CD4-positive, alpha-beta T cell treated with Interleukin-1 beta for 1 hour (primary cell): Measurements from ENCODE around the gene KRTAP4-11.
"Not testable (repeated sequence)": the region's sequence is repeated elsewhere in the genome, so short reads cannot be mapped to it uniquely, and the experiment has no call there.

Experiments used
- DNase-seq, 2 donors: peaks; one replicate each; pipeline ENCODE4 v3.0.0-alpha.2; 2020 to 2022

KRTAP4-11 gene

GRCh38 chr17:41123292-41123990 lies 5.3 kb upstream of the KRTAP4-11 start:
- not testable (repeated sequence) for DNase-seq

- DNase-seq: no peak
Observed at GRCh38 chr17:41121742-41122141, 3.6 kb upstream of the KRTAP4-11 start.

GRCh38 chr17:41119696-41120690 lies 1.8 kb upstream of the KRTAP4-11 start:
- peak in 1 of 2 donors; percentile 13 for DNase-seq

- DNase-seq: no peak
Observed at GRCh38 chr17:41118721-41119120, 548 bp upstream of the KRTAP4-11 start.

GRCh38 chr17:41116297-41116696 lies 1.9 kb downstream of the KRTAP4-11 start:
- peak in 1 of 2 donors; percentile 52 for DNase-seq

- no peak for DNase-seq
Observed at GRCh38 chr17:41111151-41111885, 6.9 kb downstream of the KRTAP4-11 start.

GRCh38 chr17:41108728-41109386 lies 9.3 kb downstream of the KRTAP4-11 start:
- DNase-seq: not testable (repeated sequence)

- DNase-seq: no peak
Observed at GRCh38 chr17:41107941-41108450, 10.2 kb downstream of the KRTAP4-11 start.

GRCh38 chr17:41105347-41105746 lies 12.8 kb downstream of the KRTAP4-11 start, which contains the start of gene KRTAP4-9:
TSS of gene KRTAP4-9 (plus strand) at chr17:41105389. CDS start at chr17:41105389, 0 bp downstream.
- DNase-seq: not testable (repeated sequence)

GRCh38 chr17:41104386-41105038 lies 13.7 kb downstream of the KRTAP4-11 start:
- DNase-seq: not testable (repeated sequence)

- DNase-seq: no peak
Observed at GRCh38 chr17:41103896-41104295, 14.3 kb downstream of the KRTAP4-11 start.

- DNase-seq: no peak
Observed at GRCh38 chr17:41101586-41102259, 16.4 kb downstream of the KRTAP4-11 start, which contains the start of gene KRTAP4-16. TSS of gene KRTAP4-16 (minus strand) at chr17:41102209. CDS start at chr17:41102209, 0 bp downstream.

GRCh38 chr17:41099682-41100480 lies 18.3 kb downstream of the KRTAP4-11 start:
- not testable (repeated sequence) for DNase-seq

GRCh38 chr17:41098481-41098880 lies 19.7 kb downstream of the KRTAP4-11 start:
- DNase-seq: no peak

- DNase-seq: no peak
Observed at GRCh38 chr17:41098042-41098441, 20.1 kb downstream of the KRTAP4-11 start, which contains the start of gene KRTAP4-8. TSS of gene KRTAP4-8 (minus strand) at chr17:41098142. CDS start at chr17:41098084, 58 bp downstream.

- DNase-seq: no peak
Observed at GRCh38 chr17:41096055-41096454, 22.1 kb downstream of the KRTAP4-11 start.

GRCh38 chr17:41088760-41089352 lies 29.3 kb downstream of the KRTAP4-11 start:
- not testable (repeated sequence) for DNase-seq

GRCh38 chr17:41084100-41084856 lies 33.9 kb downstream of the KRTAP4-11 start, which contains the start of gene KRTAP4-7:
TSS of gene KRTAP4-7 (plus strand) at chr17:41084150. CDS start at chr17:41084207, 57 bp downstream.
- DNase-seq: not testable (repeated sequence)
